Stimulated activated CD8-positive, alpha-beta memory T cell treated with anti-CD3 and anti-CD28 coated beads, Interleukin-7, amount 100 ng/mL, for 48 hours (primary cell): ENCODE measurements around the gene CCDC7.
"Not testable (repeated sequence)": the region's sequence is repeated elsewhere in the genome, so short reads cannot be mapped to it uniquely, and the experiment has no call there.

Experiments
- DNase-seq, 2 donors: peaks; one replicate each; pipeline ENCODE4 v3.0.0-alpha.2; 2020; ENCODE audit warnings: low read depth in 1 of 2; ENCODE audit errors: extremely low read depth in 1 of 2

Gene CCDC7

DNA sequence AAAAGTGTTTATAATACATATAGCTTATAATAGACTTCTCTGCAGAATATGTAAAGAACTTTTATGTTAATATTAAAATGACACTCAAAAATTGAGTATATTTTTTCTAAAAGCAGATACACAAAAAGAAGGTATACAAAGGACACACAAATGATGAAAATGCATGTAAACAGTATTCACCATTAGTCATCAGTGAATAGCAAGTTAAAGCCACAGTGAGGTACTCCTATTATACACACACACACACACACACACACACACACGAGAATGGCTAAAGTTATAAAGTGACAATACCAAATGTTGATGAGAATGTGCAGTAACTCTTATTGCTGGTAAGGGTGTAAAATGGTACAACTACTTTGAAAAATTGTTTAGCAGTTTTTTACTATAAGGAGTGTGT is 419.2 kb downstream of the CCDC7 start:
- DNase-seq = no peak

- no peak for DNase-seq
Observed at GRCh38 chr10:32877915-32878314, 432.0 kb downstream of the CCDC7 start.

DNA sequence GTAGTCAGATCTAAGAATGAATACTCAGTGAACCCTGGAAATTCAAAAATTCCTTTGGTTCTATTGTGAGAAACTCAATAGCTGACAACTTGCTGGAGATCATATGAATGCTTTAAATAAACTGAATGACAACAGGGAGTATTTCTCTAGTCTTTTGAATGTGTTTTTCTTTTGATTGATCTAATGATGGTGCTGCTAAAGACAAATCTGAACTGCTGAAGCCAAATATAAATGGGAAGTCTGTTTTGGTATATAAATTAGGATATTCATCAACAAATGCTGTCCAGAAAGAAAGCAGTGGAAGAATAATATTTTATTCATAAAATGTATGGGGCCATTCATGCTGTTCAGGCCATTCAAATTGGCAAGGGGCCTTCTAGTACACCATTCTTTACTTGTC is 432.7 kb downstream of the CCDC7 start:
- no peak for DNase-seq

DNA sequence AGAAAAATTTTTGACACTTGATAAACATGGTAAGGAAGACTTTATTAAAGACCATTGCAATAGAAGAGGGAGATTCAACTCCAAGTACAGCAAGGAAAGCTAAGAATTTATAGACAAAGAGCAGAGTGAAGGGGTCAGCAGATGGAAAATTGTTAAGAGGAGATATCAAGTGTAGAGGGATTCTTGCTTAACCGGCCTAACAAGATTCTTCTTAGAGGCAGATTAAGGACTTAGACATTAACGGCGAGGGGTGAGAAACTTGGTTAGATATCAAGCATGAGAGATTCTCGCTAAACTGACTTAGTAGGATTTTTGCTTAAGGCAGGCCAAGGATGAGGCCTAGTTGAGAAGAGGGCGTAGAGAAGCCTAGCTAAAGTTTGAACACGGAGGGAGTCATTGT is 436.1 kb downstream of the CCDC7 start:
- DNase-seq = no peak

DNA sequence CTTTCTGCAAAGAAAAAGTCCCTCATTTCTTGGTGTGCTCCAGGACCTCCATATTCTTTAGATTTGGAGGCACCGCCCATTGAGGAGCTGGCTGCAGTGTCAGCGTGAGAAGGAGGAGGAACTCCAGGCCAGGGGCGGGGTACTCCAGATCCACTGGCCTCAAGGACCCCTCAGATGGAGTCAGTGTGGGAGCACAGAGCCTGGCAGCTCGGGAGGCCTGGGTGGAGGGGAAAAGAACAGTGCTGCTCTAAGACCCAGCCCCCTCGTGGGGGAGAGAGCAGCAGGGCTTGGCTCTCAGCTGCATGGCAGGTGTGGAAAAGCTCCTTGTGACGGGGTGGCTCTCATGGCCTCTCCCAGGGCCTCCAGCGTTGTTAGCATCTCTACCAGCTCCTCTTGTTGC is 441.5 kb downstream of the CCDC7 start:
- DNase-seq = no peak

GRCh38 chr10:32888161-32888927 is 442.4 kb downstream of the CCDC7 start:
- no peak for DNase-seq

DNA sequence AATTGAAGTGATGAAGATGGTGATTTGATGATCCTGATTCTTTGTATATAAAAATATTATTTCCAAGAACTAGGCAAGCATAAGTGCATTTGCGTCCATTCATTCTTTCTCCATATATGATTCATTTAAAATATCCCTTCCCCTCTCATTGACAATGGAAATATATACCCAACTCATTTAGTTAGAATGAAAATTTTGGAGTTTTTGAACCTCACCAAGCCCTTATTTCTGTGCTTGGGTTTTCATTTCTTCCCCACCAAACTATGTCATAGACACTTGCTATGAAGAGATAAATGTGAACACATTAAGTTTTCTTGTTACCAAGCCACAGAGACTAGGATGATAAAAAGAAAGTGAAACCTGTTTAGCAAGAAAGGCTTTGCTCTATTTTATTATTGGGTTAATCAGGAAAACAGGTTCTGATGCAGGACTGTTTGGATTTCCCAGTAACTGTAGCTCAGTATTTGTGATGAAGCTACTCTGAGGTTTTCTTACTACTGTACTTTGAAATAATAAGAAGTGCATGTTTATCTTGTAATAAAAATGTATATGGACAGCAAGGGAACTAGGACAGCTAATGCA is 443.8 kb downstream of the CCDC7 start:
- no peak for DNase-seq

- no peak for DNase-seq
Observed at GRCh38 chr10:32890444-32890843, 444.5 kb downstream of the CCDC7 start.

GRCh38 chr10:32891261-32891660 is 445.3 kb downstream of the CCDC7 start:
- DNase-seq = no peak

- no peak for DNase-seq
Observed at GRCh38 chr10:32893434-32893833, 447.5 kb downstream of the CCDC7 start.

GRCh38 chr10:32893916-32894664 is 448.1 kb downstream of the CCDC7 start:
- DNase-seq = no peak

DNA sequence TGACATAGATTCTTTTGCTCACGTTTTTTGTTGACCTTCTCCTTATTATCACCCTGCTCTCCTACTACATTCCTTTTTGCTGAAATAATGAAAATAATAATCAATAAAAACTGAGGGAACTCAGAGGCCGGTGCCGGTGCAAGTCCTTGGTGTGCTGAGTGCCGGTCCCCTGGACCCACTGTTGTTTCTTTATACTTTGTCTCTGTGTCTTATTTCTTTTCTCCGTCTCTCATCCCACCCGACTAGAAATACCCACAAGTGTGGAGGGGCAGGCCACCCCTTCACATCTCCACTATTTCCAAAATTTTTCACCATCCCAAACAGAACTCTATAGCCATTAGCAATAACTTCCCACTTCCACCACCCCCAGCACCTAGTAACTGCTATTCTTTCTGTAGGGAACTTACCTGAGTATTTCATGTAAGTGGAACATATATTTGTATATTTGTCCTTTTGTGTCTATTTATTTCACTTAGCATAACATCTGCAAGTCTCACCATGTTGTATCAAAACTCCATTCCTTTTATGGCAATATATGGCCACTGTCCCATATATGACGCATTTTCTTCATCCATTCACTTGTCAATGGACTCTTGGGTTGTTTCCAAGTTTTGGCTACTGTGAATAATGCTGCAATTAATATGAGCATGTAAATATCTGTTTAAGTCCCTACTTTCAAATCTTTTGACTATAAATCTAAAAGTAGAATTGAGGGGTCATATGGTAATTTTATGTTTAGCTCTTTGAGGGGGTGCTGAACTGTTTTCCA is 449.4 kb downstream of the CCDC7 start:
- not testable (repeated sequence) for DNase-seq

- DNase-seq = no peak
Observed at GRCh38 chr10:32901815-32902214, 455.9 kb downstream of the CCDC7 start.

GRCh38 chr10:32905466-32905865 is 459.5 kb downstream of the CCDC7 start:
- DNase-seq = no peak

- no peak for DNase-seq
Observed at GRCh38 chr10:32906595-32906994, 460.7 kb downstream of the CCDC7 start.

DNA sequence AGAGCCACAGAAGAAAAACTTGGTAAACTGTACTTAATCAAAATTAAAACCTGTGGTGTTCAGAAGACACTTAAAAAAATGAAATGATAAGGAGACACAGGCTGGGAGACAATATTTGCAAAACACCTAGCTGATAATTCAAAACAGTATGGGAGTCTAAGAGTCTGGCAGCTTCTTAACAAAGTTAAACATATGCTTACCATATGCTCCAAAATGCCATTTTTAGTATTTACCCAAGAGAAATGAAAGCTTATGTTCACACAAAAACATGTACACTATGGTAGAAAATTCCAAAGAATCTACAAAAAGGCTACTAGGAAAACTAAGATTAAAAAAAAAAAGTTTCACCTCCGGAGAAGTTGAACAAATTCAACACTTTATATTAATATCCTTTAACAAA is 463.5 kb downstream of the CCDC7 start:
- no peak for DNase-seq

- DNase-seq = not testable (repeated sequence)
Observed at GRCh38 chr10:32909970-32910369, 464.0 kb downstream of the CCDC7 start.

- DNase-seq = no peak
Observed at GRCh38 chr10:32911285-32912016, 465.5 kb downstream of the CCDC7 start.

DNA sequence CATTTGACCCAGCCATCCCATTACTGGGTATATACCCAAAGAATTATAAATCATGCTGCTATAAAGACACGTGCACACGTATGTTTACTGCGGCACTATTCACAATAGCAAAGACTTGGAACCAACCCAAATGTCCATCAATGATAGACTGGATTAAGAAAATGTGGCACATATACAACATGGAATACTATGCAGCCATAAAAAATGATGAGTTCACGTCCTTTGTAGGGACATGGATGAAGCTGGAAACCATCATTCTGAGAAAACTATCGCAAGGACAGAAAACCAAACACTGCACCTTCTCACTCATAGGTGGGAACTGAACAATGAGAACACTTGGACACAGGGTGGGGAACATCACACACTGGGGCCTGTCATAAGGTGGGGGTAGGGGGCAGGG is 471.9 kb downstream of the CCDC7 start:
- not testable (repeated sequence) for DNase-seq

DNA sequence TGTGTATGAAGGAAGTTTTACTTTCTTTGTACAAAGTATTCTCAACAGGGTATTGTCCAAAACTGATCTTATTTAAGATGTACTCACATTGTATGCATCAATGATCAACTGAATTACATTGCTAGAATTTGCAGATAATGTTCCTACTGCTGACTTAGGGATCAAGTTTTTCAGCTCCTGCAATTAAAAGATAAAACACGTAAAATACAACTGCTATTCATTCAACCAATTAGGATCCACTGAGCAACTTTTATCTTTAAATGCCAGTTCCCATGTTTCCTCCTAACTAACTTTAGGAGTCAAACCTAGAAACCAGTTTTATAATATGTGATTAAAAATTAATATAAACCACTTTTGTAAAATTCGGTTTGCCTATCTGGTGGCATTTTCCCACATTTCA is 476.2 kb downstream of the CCDC7 start:
- DNase-seq = no peak

GRCh38 chr10:32923134-32923533 is 477.2 kb downstream of the CCDC7 start:
- DNase-seq = no peak
